HepG2 (cell line): ENCODE measurements around the gene UBE3A. TPM values are rescaled to one million over a fixed set of nuclear protein-coding genes. Genes with fewer than 3 reads are reported as not detected.

Experiments used
- ATAC-seq: fragments of 200-7000 bp; cut with Tn5 transposase; 3 replicates; pipeline ENCODE4 v1.9.1; 2020; ENCODE audit warnings: mild to moderate bottlenecking, moderate library complexity
- BruUV-seq: library from RNA; stranded (reverse); fragments of 400-500 nt; replicated peaks from 2 replicates; lab custom pipeline; 2021; lab: Mats Ljungman, UMichigan
- CTCF ChIA-PET: fragments of 300-600 bp; formaldehyde crosslinking; extraction: SDS; loops from one replicate; lab custom pipeline; 2021; ENCODE audit warnings: low total read pairs, inconsistent platforms, low intra/inter-chr PET ratio; lab: Yijun Ruan, JAX
- POLR2A ChIA-PET: fragments of 350-600 bp; sonication (Branson Sonifier 250); formaldehyde crosslinking; loops from one replicate; lab custom pipeline; 2020; ENCODE audit warnings: antibody characterized with exemption, inconsistent platforms; lab: Yijun Ruan, JAX
- DNase-seq: peaks from one replicate; pipeline ENCODE4 v3.0.0-alpha.2; 2015; ENCODE audit warnings: low spot score
- FAIRE-seq: peaks from 3 replicates; lab custom pipeline; 2011; peaks lifted over from hg19 to GRCh38; lab: Jason Lieb, UNC
- H2AFZ ChIP-seq: one replicate; pipeline ENCODE4 v1.6.1; 2011; ENCODE audit warnings: low read length, inconsistent platforms
- H3K27ac ChIP-seq: fragments of 300-600 bp; 3 replicates; pipeline ENCODE4 v1.8.0; 2011; ENCODE audit warnings: mixed run types, mild to moderate bottlenecking, mixed read lengths, low read length, inconsistent platforms; ENCODE audit not compliant: insufficient read depth; ENCODE audit errors: extremely low read length
- H3K27me3 ChIP-seq, 2 experiments: fragments of 200-600 bp in 1 of 2; 2 replicates in 1 of 2; 3 replicates in 1 of 2; pipeline versions ENCODE4 v1.6.0 to v1.8.0; 2011; ENCODE audit warnings: low read length in 2 of 2, mild to moderate bottlenecking in 2 of 2, moderate library complexity in 2 of 2, inconsistent platforms in 1 of 2; ENCODE audit not compliant: insufficient read depth in 2 of 2, control insufficient read depth in 1 of 2
- H3K36me3 ChIP-seq, 2 experiments: fragments of 200-600 bp in 1 of 2; replicated peaks in 1 of 2; 2 replicates in 1 of 2; 3 replicates in 1 of 2; pipeline versions ENCODE4 v1.5.1 to v1.8.0; 2011; ENCODE audit warnings: low read length in 2 of 2, inconsistent platforms in 1 of 2; ENCODE audit not compliant: insufficient read depth in 2 of 2, control insufficient read depth in 1 of 2
- H3K4me1 ChIP-seq: 2 replicates; pipeline ENCODE4 v1.5.1; 2012; ENCODE audit warnings: low read length, inconsistent platforms; ENCODE audit not compliant: insufficient read depth
- H3K4me2 ChIP-seq: 2 replicates; pipeline ENCODE4 v1.6.0; 2011; ENCODE audit warnings: low read depth, low read length, inconsistent platforms
- H3K4me3 ChIP-seq, 3 experiments: fragments of 200-600 bp in 1 of 3; sonication (generic), shearing (Covaris generic) in 1 of 3; replicated peaks in 1 of 3; 2 replicates each; pipeline ENCODE4 v1.5.1; 2011 to 2016; ENCODE audit warnings: low read length in 3 of 3, inconsistent platforms in 2 of 3, low read depth in 2 of 3, mild to moderate bottlenecking in 2 of 3, control low read depth in 1 of 3, mixed read lengths in 1 of 3; ENCODE audit not compliant: insufficient read depth in 1 of 3
- H3K79me2 ChIP-seq: one replicate; pipeline ENCODE4 v1.6.1; 2011; ENCODE audit warnings: low read length, inconsistent platforms; ENCODE audit not compliant: insufficient read depth
- H3K9ac ChIP-seq: 2 replicates; pipeline ENCODE4 v1.6.0; 2011; ENCODE audit warnings: mild to moderate bottlenecking, low read depth, low read length, inconsistent platforms; ENCODE audit not compliant: insufficient read depth
- H3K9me3 ChIP-seq: 2 replicates; pipeline ENCODE4 v1.5.1; 2012; ENCODE audit warnings: mild to moderate bottlenecking, low read length
- H4K20me1 ChIP-seq: 2 replicates; pipeline ENCODE4 v1.6.0; 2011; ENCODE audit warnings: inconsistent platforms, mild to moderate bottlenecking, low read length, moderate library complexity; ENCODE audit not compliant: insufficient read depth
- KDM2A ChIP-seq: sonication (generic); formaldehyde crosslinking; IDR thresholded peaks from 2 replicates; pipeline ENCODE4 v1.4.0; 2020; ENCODE audit warnings: low read depth, missing genetic modification reagents, borderline replicate concordance
- NFYC ChIP-seq: IDR thresholded peaks from 2 replicates; pipeline ENCODE4 v1.6.1; 2016; ENCODE audit warnings: missing genetic modification reagents, missing compliant biosample characterization
- POLR2A ChIP-seq, 2 experiments: IDR thresholded peaks; 2 replicates each; pipeline ENCODE4 v1.6.1; 2011; ENCODE audit warnings: low read depth in 2 of 2, low read length in 2 of 2, mild to moderate bottlenecking in 1 of 2, moderate library complexity in 1 of 2; ENCODE audit not compliant: insufficient read depth in 1 of 2
- TRIM24 ChIP-seq: sonication (generic); formaldehyde crosslinking; IDR thresholded peaks from 2 replicates; pipeline ENCODE4 v1.8.0; 2022; ENCODE audit warnings: mild to moderate bottlenecking, missing genetic modification reagents
- ZNF83 ChIP-seq: sonication (generic); formaldehyde crosslinking; IDR thresholded peaks from 2 replicates; pipeline ENCODE4 v1.4.0; 2020; ENCODE audit warnings: missing genetic modification reagents, mild to moderate bottlenecking, borderline replicate concordance
- WGBS: methylation state at CpG from one replicate; pipeline ENCODE4 v1.1.6; 2017; ENCODE audit warnings: low lambda C conversion rate; 5-methylcytosine and 5-hydroxymethylcytosine counted together
- in situ Hi-C: cut with HindIII; loops from 2 replicates; pipeline ENCODE4 v1.10.0; 2017; ENCODE audit warnings: low pct_unique_long_range_greater_than_20kb; ENCODE audit not compliant: extremely low pct_ligation_motif_present
- intact Hi-C: fragments of 100-400 bp; cut with micrococcal nuclease; formaldehyde crosslinking; loops from one replicate; pipeline ENCODE4 v1.10.0; 2022; ENCODE audit not compliant: unreplicated experiment
- polyA plus RNA-seq, 8 experiments: library from polyadenylated mRNA; depleted of rRNA in 3 of 8; stranded (reverse) in 7 of 8; unstranded in 1 of 8; fragments of >200 nt; fragmentation: Illumina TruSeq in 4 of 8; extraction: Trizol in 4 of 8; gene quantifications; 2 replicates each; pipeline versions ENCODE4 v1.2.1 to v1.2.3, GENCODE V29; 2011 to 2016; ENCODE audit warnings: low read depth in 4 of 8, missing spikeins in 1 of 8, mixed read lengths in 1 of 8; ENCODE audit not compliant: insufficient read depth in 1 of 8
- total RNA-seq, 5 experiments: library from RNA; depleted of rRNA; stranded (reverse); fragments of >200 nt; fragmentation: Illumina TruSeq; extraction: Trizol; gene quantifications; 2 replicates each; pipeline ENCODE4 v1.2.3, GENCODE V29; 2016; ENCODE audit warnings: low read depth in 1 of 5
- TF ChIP-seq, protein P1 (sequence below): sonication (generic); formaldehyde crosslinking; IDR thresholded peaks from 2 replicates; pipeline ENCODE4 v1.4.0; 2020; ENCODE audit warnings: missing genetic modification reagents
- TF ChIP-seq, protein P2 (sequence below): sonication (generic); formaldehyde crosslinking; IDR thresholded peaks from 2 replicates; pipeline ENCODE4 v1.5.1; 2020; ENCODE audit warnings: mild to moderate bottlenecking, missing genetic modification reagents, borderline replicate concordance

Gene UBE3A
- total and polyA plus RNA-seq, 2 of the 13 experiments (the other 11 are each of a cell fraction or from before 2014, with no cell fraction given): 17.3 to 80.5 TPM

DNA sequence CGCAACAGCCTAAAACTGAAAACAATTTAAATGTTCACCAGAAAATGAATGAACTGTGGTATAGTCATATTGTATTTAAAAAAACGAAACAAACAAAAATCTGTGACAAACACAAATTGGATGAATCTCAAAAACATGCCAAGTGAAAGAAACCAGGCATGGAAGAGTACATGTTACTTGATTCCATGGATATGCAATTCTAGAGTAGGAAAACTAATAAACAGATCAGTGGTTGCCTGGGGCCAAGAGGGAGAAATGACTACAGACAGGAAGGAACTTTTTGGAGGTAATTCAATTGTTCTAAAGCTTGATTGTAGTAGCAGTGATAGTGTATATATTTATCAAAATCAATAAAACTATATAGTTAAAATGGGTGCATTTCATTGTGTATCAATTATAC lies 16.8 kb downstream of the UBE3A start:
- Histone ChIP-seq H3K9ac (no peak overlapping the region), H3K4me1 (peaks cover 7% of the 10 kb centered on the region), H2AFZ (no peak overlapping the region), H3K27me3 (no peaks in the 10 kb centered on the region), H3K9me3 (no peaks in the 10 kb centered on the region), H3K4me2 (no peak overlapping the region), H3K79me2 (peaks cover 100% of the 10 kb centered on the region), H3K4me3 (no peak overlapping the region), H3K27ac (no peak overlapping the region), H3K36me3 (peaks cover 0 to 2% of the 10 kb centered on the region in 2 experiments; a peak in 3 of 5 replicates), H4K20me1 (peaks cover 10% of the 10 kb centered on the region)
- ATAC-seq: no peak
- WGBS: 100% methylated on average over 2 of the region's 2 CpGs
- no peak for TF ChIP-seq TRIM24 (CRISPR knock-in tag)
- TF ChIP-seq NFYC (CRISPR knock-in tag): no peak
- TF ChIP-seq ZNF83 (CRISPR knock-in tag): no peak
- TF ChIP-seq, protein P1, sequence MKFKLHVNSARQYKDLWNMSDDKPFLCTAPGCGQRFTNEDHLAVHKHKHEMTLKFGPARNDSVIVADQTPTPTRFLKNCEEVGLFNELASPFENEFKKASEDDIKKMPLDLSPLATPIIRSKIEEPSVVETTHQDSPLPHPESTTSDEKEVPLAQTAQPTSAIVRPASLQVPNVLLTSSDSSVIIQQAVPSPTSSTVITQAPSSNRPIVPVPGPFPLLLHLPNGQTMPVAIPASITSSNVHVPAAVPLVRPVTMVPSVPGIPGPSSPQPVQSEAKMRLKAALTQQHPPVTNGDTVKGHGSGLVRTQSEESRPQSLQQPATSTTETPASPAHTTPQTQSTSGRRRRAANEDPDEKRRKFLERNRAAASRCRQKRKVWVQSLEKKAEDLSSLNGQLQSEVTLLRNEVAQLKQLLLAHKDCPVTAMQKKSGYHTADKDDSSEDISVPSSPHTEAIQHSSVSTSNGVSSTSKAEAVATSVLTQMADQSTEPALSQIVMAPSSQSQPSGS (CRISPR knock-in tag): no peak
- no peak for TF ChIP-seq POLR2A (IDR thresholded peaks at IDR 0.05; ENCODE audit: insufficient read depth in 1 of 2, low read depth in 2 of 2, low read length in 2 of 2)
- TF ChIP-seq, protein P2, sequence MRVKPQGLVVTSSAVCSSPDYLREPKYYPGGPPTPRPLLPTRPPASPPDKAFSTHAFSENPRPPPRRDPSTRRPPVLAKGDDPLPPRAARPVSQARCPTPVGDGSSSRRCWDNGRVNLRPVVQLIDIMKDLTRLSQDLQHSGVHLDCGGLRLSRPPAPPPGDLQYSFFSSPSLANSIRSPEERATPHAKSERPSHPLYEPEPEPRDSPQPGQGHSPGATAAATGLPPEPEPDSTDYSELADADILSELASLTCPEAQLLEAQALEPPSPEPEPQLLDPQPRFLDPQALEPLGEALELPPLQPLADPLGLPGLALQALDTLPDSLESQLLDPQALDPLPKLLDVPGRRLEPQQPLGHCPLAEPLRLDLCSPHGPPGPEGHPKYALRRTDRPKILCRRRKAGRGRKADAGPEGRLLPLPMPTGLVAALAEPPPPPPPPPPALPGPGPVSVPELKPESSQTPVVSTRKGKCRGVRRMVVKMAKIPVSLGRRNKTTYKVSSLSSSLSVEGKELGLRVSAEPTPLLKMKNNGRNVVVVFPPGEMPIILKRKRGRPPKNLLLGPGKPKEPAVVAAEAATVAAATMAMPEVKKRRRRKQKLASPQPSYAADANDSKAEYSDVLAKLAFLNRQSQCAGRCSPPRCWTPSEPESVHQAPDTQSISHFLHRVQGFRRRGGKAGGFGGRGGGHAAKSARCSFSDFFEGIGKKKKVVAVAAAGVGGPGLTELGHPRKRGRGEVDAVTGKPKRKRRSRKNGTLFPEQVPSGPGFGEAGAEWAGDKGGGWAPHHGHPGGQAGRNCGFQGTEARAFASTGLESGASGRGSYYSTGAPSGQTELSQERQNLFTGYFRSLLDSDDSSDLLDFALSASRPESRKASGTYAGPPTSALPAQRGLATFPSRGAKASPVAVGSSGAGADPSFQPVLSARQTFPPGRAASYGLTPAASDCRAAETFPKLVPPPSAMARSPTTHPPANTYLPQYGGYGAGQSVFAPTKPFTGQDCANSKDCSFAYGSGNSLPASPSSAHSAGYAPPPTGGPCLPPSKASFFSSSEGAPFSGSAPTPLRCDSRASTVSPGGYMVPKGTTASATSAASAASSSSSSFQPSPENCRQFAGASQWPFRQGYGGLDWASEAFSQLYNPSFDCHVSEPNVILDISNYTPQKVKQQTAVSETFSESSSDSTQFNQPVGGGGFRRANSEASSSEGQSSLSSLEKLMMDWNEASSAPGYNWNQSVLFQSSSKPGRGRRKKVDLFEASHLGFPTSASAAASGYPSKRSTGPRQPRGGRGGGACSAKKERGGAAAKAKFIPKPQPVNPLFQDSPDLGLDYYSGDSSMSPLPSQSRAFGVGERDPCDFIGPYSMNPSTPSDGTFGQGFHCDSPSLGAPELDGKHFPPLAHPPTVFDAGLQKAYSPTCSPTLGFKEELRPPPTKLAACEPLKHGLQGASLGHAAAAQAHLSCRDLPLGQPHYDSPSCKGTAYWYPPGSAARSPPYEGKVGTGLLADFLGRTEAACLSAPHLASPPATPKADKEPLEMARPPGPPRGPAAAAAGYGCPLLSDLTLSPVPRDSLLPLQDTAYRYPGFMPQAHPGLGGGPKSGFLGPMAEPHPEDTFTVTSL (CRISPR knock-in tag): no peak
- no peak for TF ChIP-seq KDM2A (CRISPR knock-in tag)
- no peak for DNase-seq
- no TSS peak for BruUV-seq
- ChIA-PET POLR2A (no interaction called here), CTCF (no interaction called here)
- FAIRE-seq: no peak
- in situ Hi-C loops (no loop called here), intact Hi-C loops (no loop called here)
